Ramos (cell line): ENCODE results near the gene AFF3.

Experiments
- in situ Hi-C: fragments of 300-500 bp; cut with MboI; formaldehyde crosslinking; loops from one replicate; pipeline ENCODE4 v1.14.3; 2022; ENCODE audit warnings: low sequenced_read_pairs; ENCODE audit not compliant: unreplicated experiment

AFF3 gene

GRCh38 chr2:99854236-99854852 lies 288.0 kb downstream of the AFF3 start:
- in situ Hi-C loops: no loop called here

- in situ Hi-C loops: no loop called here
Observed at GRCh38 chr2:99852956-99853355, 289.4 kb downstream of the AFF3 start.

- in situ Hi-C loops: no loop called here
Observed at GRCh38 chr2:99852376-99852934, 289.9 kb downstream of the AFF3 start.

GRCh38 chr2:99851811-99852210 lies 290.6 kb downstream of the AFF3 start:
- in situ Hi-C loops: no loop called here

GRCh38 chr2:99851089-99851488 lies 291.3 kb downstream of the AFF3 start:
- in situ Hi-C loops: no loop called here

GRCh38 chr2:99850084-99850710 lies 292.2 kb downstream of the AFF3 start:
- in situ Hi-C loops: no loop called here

GRCh38 chr2:99846462-99847107 lies 295.8 kb downstream of the AFF3 start:
- in situ Hi-C loops: no loop called here

- in situ Hi-C loops: no loop called here
Observed at GRCh38 chr2:99845296-99845695, 297.1 kb downstream of the AFF3 start.

GRCh38 chr2:99842451-99842850 lies 299.9 kb downstream of the AFF3 start:
- in situ Hi-C loops: no loop called here

- in situ Hi-C loops: no loop called here
Observed at GRCh38 chr2:99841749-99842148, 300.6 kb downstream of the AFF3 start.

- in situ Hi-C loops: no loop called here
Observed at GRCh38 chr2:99840831-99841230, 301.6 kb downstream of the AFF3 start.

GRCh38 chr2:99836690-99837605 lies 305.4 kb downstream of the AFF3 start:
- in situ Hi-C loops: no loop called here

- in situ Hi-C loops: no loop called here
Observed at GRCh38 chr2:99834426-99834825, 308.0 kb downstream of the AFF3 start.

- in situ Hi-C loops: no loop called here
Observed at GRCh38 chr2:99833586-99834201, 308.7 kb downstream of the AFF3 start.

GRCh38 chr2:99832926-99833325 lies 309.5 kb downstream of the AFF3 start:
- in situ Hi-C loops: no loop called here

GRCh38 chr2:99831772-99832171 lies 310.6 kb downstream of the AFF3 start:
- in situ Hi-C loops: no loop called here

GRCh38 chr2:99827296-99827999 lies 314.9 kb downstream of the AFF3 start:
- in situ Hi-C loops: no loop called here

- in situ Hi-C loops: no loop called here
Observed at GRCh38 chr2:99825630-99826029, 316.8 kb downstream of the AFF3 start.

- in situ Hi-C loops: no loop called here
Observed at GRCh38 chr2:99824758-99825157, 317.6 kb downstream of the AFF3 start.
